GM21526 (cell line): ENCODE results near the gene IGFLR1.
"Not testable (repeated sequence)": the region's sequence is repeated elsewhere in the genome, so short reads cannot be mapped to it uniquely, and the experiment has no call there.

Experiments used
- ATAC-seq: cut with Tn5 transposase; IDR thresholded peaks from one replicate; pipeline ENCODE4 v1.9.1; 2021; ENCODE audit warnings: moderate library complexity; ENCODE audit not compliant: unreplicated experiment, low FRiP score

The IGFLR1 gene

GRCh38 chr19:35713904-35714495 is 28.3 kb downstream of the IGFLR1 start:
- ATAC-seq: no peak

DNA sequence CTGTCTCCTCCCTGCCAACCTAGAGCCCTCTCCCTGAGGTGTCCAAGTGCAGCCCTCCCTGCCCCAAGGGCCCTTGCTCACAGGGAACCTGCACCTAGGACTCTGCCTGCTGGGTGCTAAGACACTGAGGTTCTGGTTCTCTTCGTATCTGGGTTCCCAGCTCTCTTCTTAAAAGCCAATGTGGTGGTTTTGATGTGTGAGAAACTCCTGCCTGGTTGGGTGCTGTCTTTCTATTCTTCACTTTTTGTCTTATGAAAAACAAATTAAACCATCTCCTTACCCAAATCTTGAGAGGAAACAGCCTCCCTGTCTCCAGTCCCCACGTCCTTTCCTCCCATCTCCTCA is 28.8 kb downstream of the IGFLR1 start:
- ATAC-seq: no peak

DNA sequence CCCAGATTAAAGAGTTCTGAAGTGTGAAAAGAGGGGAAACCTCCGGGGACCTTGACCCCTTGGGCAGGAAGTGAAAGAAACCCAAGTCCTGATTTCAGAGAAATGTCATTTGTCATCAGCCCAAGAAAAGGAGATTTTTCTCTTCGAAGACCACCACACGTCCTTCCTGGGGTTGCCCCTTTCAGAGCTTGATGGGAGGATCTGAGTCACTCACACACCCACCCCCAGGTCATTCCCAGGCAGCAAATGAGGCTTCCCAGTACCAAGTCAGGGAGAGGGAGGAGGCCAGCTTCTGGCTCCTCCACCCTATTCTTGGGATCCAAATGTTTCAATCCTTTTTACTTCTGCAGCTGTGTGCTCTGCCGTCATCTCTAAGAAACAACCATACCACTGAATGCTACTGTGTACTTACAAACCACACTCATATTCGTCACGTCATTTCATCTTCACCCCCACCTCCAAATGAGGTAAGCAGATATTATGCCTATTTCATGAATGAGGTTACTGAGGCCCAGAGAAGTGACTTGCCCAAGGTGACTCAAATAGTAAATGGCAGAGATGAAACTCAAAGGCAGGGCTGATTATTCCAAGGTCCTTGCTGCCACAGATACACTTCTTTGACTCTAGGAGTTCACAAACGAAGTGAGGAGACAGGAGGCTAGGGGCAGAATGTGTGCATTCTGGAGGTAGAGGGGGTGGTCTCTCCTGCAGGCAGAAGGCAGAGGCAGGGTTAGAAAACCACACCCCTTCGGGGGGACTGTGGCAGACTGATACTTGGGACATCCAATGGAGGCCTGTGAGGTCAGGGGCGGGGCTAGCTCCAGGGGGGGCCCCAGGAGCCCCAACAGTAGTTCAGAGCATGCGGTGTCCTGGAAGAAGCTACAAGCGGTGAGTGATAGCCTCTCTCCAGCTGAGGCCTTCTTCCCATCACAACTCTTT is 29.4 kb downstream of the IGFLR1 start:
- ATAC-seq: no peak

- no peak for ATAC-seq
Measured at GRCh38 chr19:35710784-35711723, 31.2 kb downstream of the IGFLR1 start.

GRCh38 chr19:35708391-35708790 is 33.9 kb downstream of the IGFLR1 start:
- ATAC-seq: no peak

- no peak for ATAC-seq
Measured at GRCh38 chr19:35704218-35704617, 38.0 kb downstream of the IGFLR1 start, which contains the start of gene ZBTB32. TSS of gene ZBTB32 (plus strand) at chr19:35704558. CDS start at chr19:35714627, 10,069 bp downstream.

GRCh38 chr19:35703343-35703742 is 38.9 kb downstream of the IGFLR1 start:
- no peak for ATAC-seq

GRCh38 chr19:35702223-35703012 is 39.8 kb downstream of the IGFLR1 start:
- peak; percentile 91 for ATAC-seq

DNA sequence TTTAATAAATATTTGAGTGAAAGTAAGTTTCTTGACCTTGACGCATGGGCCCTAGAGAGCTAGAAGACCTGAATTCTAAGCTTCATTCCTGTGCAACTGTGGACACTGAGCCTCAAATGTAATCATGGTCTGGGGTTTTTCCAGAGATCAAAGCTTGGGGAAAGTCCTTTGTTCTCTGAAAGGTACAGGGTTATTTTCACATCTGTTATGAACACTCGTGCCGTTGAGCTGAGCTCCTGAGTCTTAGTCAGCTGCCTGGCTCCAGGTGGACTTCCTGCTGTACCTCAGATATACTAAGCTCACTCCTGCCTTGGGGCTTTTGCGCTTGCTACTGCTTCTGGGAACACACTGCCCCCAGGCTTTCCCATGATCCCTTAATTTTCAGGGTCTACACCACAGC is 45.4 kb downstream of the IGFLR1 start:
- no peak for ATAC-seq

DNA sequence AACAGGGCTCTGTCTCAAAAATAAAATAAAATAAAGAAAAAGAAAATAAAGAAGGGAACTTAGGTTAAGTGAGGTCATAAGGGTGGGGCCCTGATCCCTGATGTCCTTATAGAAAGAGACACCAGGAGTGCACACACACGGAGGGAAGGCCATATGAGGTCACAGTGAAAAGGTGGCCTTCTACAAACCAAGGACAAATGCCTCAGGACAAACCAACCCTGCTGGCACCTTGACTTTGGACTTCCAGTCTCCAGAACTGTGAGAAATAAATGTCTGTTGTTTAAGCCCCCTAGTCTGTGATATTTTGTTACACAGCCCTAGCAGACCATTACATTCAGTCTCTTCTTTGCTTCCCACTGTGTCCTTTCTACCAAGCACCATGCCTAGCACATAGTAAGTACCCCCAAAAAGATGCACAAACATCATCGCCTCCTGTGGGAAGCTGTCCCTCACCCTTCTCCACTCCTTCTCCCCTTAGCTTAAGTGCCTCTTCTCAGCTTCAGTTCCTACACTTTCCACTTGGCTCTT is 46.3 kb downstream of the IGFLR1 start:
- no peak for ATAC-seq

- ATAC-seq: peak; percentile 70
Measured at GRCh38 chr19:35693835-35694599, 48.2 kb downstream of the IGFLR1 start.

DNA sequence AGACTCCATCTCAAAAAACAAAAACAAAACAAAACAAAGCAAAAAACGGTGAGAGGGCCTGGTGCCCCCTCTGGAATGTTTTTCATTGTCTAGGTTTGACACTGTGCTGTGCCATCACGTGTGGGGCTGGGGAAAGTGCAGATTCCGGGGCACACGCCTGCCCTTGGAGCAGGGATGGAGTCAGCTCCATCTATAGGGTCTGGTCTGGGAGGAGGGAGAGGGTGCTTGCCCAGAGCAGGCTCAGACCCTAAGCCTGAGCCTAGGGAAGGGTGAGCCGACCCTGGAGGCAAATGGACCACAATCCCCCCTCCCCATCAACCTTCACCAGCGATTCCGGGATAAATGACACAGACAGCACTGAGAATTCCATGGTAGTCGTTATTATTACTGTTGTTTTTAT is 48.8 kb downstream of the IGFLR1 start:
- ATAC-seq: no peak

DNA sequence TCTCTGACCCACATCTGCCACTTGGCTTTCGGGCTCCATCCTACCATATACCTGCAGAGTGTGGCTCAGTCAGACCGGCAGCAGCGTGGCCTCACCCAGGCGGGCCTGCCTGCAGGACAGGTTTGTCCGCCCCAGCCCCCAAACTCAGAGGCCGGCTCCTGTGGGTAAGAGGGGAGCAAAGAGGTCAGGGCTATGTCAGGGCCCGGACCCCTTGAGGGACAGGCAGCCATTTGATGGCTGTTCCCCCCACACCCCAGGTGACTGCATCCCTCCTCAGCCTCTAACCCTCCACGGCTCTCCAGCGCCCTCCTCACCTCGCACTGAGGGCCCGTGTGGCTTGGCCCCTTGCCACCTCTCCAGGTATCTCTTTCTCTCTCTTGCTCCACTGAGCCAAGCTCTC is 50.2 kb downstream of the IGFLR1 start:
- no peak for ATAC-seq

- not testable (repeated sequence) for ATAC-seq
Measured at GRCh38 chr19:35691106-35691505, 51.1 kb downstream of the IGFLR1 start.

- ATAC-seq: no peak
Measured at GRCh38 chr19:35689836-35690235, 52.4 kb downstream of the IGFLR1 start.
